NCI-H2227 (cell line): Measurements from ENCODE around the gene SRGAP1.
"Not testable (repeated sequence)": the region's sequence is repeated elsewhere in the genome, so short reads cannot be mapped to it uniquely, and the experiment has no call there.

Experiments used
- DNase-seq: peaks from one replicate; lab custom pipeline; 2025; ENCODE audit not compliant: unreplicated experiment; lab: John Stamatoyannopoulos, UW

The SRGAP1 gene

GRCh38 chr12:64189530-64189929, 345.0 kb downstream of the SRGAP1 start:
- no peak for DNase-seq

GRCh38 chr12:64190140-64190539, 345.6 kb downstream of the SRGAP1 start:
- DNase-seq, result no peak

GRCh38 chr12:64192644-64193444, 348.3 kb downstream of the SRGAP1 start:
- no peak for DNase-seq

GRCh38 chr12:64193931-64194330, 349.4 kb downstream of the SRGAP1 start:
- DNase-seq, result no peak

GRCh38 chr12:64194333-64195149, 350.0 kb downstream of the SRGAP1 start:
- DNase-seq, result no peak

GRCh38 chr12:64195841-64196240, 351.3 kb downstream of the SRGAP1 start:
- DNase-seq, result not testable (repeated sequence)

- no peak for DNase-seq
Measured at GRCh38 chr12:64203036-64203435, 358.5 kb downstream of the SRGAP1 start.

GRCh38 chr12:64203775-64204174, 359.3 kb downstream of the SRGAP1 start:
- no peak for DNase-seq

- DNase-seq, result no peak
Measured at GRCh38 chr12:64205542-64205941, 361.0 kb downstream of the SRGAP1 start.

GRCh38 chr12:64207453-64207852, 363.0 kb downstream of the SRGAP1 start:
- no peak for DNase-seq
